Naive thymus-derived CD8-positive, alpha-beta T cell (primary cell): ENCODE measurements around the gene BTBD10. TPM values are rescaled to one million over a fixed set of nuclear protein-coding genes. Genes with fewer than 3 reads are reported as not detected.

Experiments
- ATAC-seq, 2 donors: fragments of 150-1000 bp; cut with Tn5 transposase in 1 of 2; sonication (Bioruptor Pico), chemical (Tn5 transposase) in 1 of 2; 1 replicate in 1 of 2; 2 replicates in 1 of 2; pipeline ENCODE4 v1.10.0; 2021; ENCODE audit warnings: mild to moderate bottlenecking in 2 of 2, moderate library complexity in 2 of 2
- POLR2A ChIA-PET: fragments of 350-600 bp; sonication (Branson Sonifier 250); formaldehyde crosslinking; loops from one replicate; lab custom pipeline; 2021; ENCODE audit warnings: antibody characterized with exemption; lab: Charles Lee
- DNase-seq, 10 donors: peaks; one replicate each; pipeline versions ENCODE4 v3.0.0 to v3.0.0-alpha.2; 2020 to 2022
- H3K27ac Mint-ChIP-seq, 10 donors: one replicate each; pipeline ENCODE4 v1.8.0; 2020 to 2022; ENCODE audit warnings: mild to moderate bottlenecking in 10 of 10, mixed read lengths in 10 of 10, moderate library complexity in 4 of 10, inconsistent platforms in 1 of 10
- H3K27me3 Mint-ChIP-seq, 5 donors: one replicate each; pipeline ENCODE4 v1.8.0; 2021 to 2022; ENCODE audit warnings: mixed read lengths in 5 of 5
- H3K36me3 Mint-ChIP-seq, 3 donors: one replicate each; pipeline ENCODE4 v1.8.0; 2020 to 2022; ENCODE audit warnings: mixed read lengths in 3 of 3, mild to moderate bottlenecking in 2 of 3, inconsistent platforms in 1 of 3
- H3K4me1 Mint-ChIP-seq, 4 donors: one replicate each; pipeline ENCODE4 v1.8.0; 2021 to 2022; ENCODE audit warnings: mixed read lengths in 4 of 4
- H3K4me3 Mint-ChIP-seq, 10 donors: one replicate each; pipeline ENCODE4 v1.8.0; 2020 to 2022; ENCODE audit warnings: mild to moderate bottlenecking in 10 of 10, mixed read lengths in 10 of 10, moderate library complexity in 6 of 10, inconsistent platforms in 1 of 10
- H3K9me3 Mint-ChIP-seq, 9 donors: one replicate each; pipeline ENCODE4 v1.8.0; 2020 to 2022; ENCODE audit warnings: mixed read lengths in 9 of 9, mild to moderate bottlenecking in 3 of 9, inconsistent platforms in 1 of 9, moderate library complexity in 1 of 9
- polyA plus RNA-seq, 3 donors: library from polyadenylated mRNA; unstranded; fragments of 300-500 nt; fragmentation: Illumina TruSeq; gene quantifications; one replicate each; pipeline ENCODE4 v1.2.3, GENCODE V29; 2021
- total RNA-seq, 8 experiments: library from RNA in 2 of 8; stranded (reverse) in 2 of 8; gene quantifications; one replicate each; pipeline ENCODE4 v1.2.3 and lab custom pipeline; 2021 to 2026

BTBD10 gene
- total and polyA plus RNA-seq, 5 experiments from 2014 or later, result 7.1 to 20.2 (median 9.4) TPM

DNA sequence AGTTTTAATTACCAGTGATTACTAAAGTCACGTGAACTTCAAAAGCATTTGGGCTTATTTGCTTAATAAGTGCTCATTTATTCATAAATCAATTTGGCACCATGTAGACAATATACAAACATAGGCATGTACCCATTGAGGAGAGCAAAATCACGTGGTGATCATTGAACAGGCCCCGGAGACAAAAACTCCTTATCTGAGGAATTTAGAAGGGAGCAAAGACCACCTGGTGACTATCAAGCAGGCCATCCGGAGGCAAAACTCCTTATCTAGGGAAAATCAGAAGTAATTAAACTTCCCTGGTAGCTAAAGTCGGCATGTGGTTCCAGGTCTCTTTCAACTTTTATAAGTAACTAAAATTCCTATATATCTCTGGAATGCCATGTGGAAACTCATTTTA is 5.7 kb upstream of the BTBD10 start:
- DNase-seq (no peak), ATAC-seq (no peak)
- Mint-ChIP-seq H3K27ac (no peak overlapping the region), H3K27me3 (peaks cover 9 to 21% (median 12%) of the 10 kb centered on the region in 5 donors), H3K36me3 (no peaks in the 10 kb centered on the region), H3K9me3 (no peaks in the 10 kb centered on the region), H3K4me3 (no peak overlapping the region), H3K4me1 (peaks cover 3 to 8% (median 5%) of the 10 kb centered on the region in 4 donors)
- POLR2A ChIA-PET, result no interaction called here

DNA sequence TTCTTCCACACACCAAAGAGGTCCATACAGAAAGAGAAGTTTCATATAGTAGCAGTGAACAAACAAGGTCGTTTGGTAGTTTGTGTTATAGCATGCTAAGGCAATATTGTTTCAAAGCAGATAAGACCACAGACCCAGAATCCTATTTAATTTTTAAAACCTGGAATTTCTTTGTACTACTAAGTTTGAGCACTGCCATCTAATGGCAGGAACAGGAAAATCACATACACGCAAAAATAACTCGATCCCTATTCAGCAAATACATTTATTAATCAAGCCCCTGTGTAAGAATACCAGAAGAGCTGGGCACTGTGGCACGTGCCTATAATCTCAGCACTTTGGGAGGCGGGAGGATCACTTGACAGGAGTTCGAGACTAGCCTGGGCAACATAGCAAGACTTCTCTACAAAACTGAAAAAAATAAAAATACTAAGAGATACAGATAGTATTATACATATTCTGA is 2.9 kb upstream of the BTBD10 start:
- ATAC-seq (no peak), DNase-seq (peak in 2 of 10 donors; percentile 19 to 22)
- peaks cover 15 to 32% (median 26%) of the 10 kb centered on the region in 4 donors for H3K4me1 Mint-ChIP-seq
- peaks cover 5 to 21% (median 11%) of the 10 kb centered on the region in 5 donors for H3K27me3 Mint-ChIP-seq
- H3K4me3 Mint-ChIP-seq, result peak overlapping the region in 1 of 10 donors; percentile 48
- no peaks in the 10 kb centered on the region for H3K9me3 Mint-ChIP-seq
- POLR2A ChIA-PET, result no interaction called here
- H3K36me3 Mint-ChIP-seq, result no peaks in the 10 kb centered on the region
- H3K27ac Mint-ChIP-seq, result peak overlapping the region in 1 of 10 donors; percentile 10

DNA sequence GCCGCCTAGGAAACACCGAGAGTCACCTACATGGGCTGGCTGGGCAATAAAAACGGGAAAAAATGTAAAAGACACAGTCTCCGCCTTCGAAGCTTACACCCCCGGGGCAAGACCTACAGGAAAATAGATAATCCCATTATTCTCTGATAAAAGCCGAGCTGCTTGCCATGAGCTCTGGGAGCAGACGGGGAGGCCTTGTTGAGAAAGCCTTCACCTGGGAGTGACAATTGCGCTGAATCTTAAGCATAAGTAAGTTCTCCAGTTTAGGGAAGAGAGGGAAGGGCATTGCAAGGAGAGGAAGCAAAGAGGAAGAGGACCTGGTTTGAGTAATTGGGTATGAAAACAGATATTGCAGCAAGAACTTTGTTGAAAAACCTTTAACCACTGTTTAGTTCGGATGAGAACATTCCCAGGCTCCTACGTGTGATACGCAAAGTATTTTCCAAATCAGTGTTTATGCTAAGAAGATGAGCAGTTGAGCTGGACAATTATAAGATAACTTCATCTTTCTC is 813 bp upstream of the BTBD10 start:
- H3K36me3 Mint-ChIP-seq, result peaks cover 0 to 9% (median 8%) of the 10 kb centered on the region in 3 donors
- no peak for DNase-seq
- H3K4me3 Mint-ChIP-seq, result peak overlapping the region; percentile 97 to 100 (median 98)
- POLR2A ChIA-PET, result interaction anchor here (0.6 to 2.2 kb wide), 8 partner anchors 9 to 1622 kb away, joined by 3 to 8 read pairs (median 5); partner anchors contain the start of genes FAR1 and USP47
- peaks cover 0 to 1% (median 0%) of the 10 kb centered on the region in 5 donors for H3K27me3 Mint-ChIP-seq
- H3K27ac Mint-ChIP-seq, result peak overlapping the region; percentile 94 to 100 (median 98)
- ATAC-seq, result no peak
- peaks cover 20 to 46% (median 41%) of the 10 kb centered on the region in 4 donors for H3K4me1 Mint-ChIP-seq
- H3K9me3 Mint-ChIP-seq, result no peaks in the 10 kb centered on the region

DNA sequence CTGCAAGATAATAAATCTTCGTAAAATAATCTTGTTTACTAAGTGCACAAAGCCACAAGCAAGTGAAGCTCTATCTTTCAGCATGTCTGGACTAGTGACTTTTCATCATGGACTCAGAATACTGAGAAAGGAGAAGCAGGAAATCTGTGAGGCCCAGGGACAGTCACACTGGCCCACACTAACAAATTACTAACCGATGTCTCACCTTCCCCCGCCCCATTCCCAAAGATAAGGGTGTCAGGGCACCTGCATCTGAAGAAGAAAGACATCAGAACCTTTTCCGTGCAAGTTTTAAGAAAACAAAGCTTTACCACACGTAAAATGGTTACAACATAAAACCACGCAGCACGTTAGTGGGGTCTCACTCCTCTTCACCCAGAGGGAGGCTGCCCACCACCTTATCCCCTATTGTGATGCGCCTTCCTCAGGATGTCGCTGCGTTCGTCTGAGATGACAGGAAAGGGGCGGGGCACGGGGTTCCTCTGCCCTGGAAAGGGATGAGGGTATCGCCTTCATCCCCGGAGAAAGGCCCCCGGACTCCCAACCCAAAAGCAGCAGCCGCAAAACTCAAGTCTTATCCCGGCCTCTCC is 616 bp downstream of the BTBD10 start:
- Mint-ChIP-seq H3K9me3 (no peaks in the 10 kb centered on the region), H3K27ac (peak overlapping the region; percentile 94 to 100 (median 98)), H3K36me3 (peaks cover 0 to 9% (median 8%) of the 10 kb centered on the region in 3 donors), H3K4me1 (peaks cover 20 to 56% (median 43%) of the 10 kb centered on the region in 4 donors), H3K27me3 (no peaks in the 10 kb centered on the region), H3K4me3 (peak overlapping the region; percentile 97 to 100 (median 98))
- POLR2A ChIA-PET, result interaction anchor here (0.6 to 2.2 kb wide), 11 partner anchors 10 to 1620 kb away, joined by 3 to 8 read pairs (median 3); partner anchors contain the start of genes FAR1 and USP47
- peak in 9 of 10 donors; percentile 32 to 73 (median 49) for DNase-seq
- ATAC-seq, result peak; percentile 39

DNA sequence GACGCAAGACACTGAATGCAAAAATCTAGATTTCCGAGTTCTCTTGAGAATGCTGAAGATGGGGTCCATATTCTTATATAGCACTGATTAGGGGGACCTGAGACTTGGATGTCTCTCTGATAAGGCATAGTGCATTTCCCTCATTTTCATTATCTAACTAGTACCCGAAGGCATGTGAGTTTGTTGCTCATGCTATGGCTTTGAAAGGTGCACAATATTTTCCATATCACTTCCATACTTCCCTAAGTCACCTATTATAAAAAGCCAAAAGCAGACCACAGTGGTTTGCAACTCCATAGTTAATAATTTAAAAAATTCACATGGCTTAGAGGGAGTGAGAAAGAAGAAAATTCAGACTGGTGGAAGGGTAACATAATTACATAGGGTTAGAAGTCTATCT is 1.7 kb downstream of the BTBD10 start:
- POLR2A ChIA-PET, result no interaction called here
- H3K4me1 Mint-ChIP-seq, result peaks cover 21 to 63% (median 47%) of the 10 kb centered on the region in 4 donors
- no peaks in the 10 kb centered on the region for H3K27me3 Mint-ChIP-seq
- no peaks in the 10 kb centered on the region for H3K9me3 Mint-ChIP-seq
- peak overlapping the region; percentile 22 to 100 (median 98) for H3K4me3 Mint-ChIP-seq
- H3K27ac Mint-ChIP-seq, result peak overlapping the region in 4 of 10 donors; percentile 52 to 99 (median 87)
- ATAC-seq (no peak), DNase-seq (no peak)
- H3K36me3 Mint-ChIP-seq, result peaks cover 0 to 9% (median 8%) of the 10 kb centered on the region in 3 donors

DNA sequence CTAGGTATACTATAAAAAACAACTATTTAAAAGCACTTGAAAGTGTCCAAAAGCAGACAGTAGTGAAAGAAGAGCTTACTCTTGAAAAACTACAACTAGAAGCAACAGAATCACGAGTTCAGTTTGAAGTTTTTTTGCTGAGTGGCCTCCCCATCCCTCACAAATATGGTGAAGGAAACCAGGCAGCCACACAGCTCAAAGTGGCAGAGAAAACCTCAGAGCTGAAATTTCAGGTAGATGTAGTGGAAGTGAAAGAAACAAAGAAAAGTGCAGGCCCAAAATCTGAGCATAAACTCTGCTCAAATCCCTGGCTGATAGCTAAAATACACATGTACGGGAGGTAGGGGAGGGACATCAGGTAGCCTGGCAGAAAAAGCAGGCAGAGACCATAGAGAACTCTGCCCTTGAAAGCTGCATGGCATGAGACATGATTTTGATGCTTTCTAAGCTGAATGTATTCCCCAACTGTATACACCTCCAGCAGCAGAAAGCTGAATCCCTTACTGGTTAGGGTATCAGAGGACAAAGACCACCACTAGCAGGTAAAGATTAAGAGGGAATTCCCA is 12.1 kb downstream of the BTBD10 start:
- ATAC-seq (peak; percentile 33 to 60), DNase-seq (peak in 2 of 10 donors; percentile 8 to 39)
- no peaks in the 10 kb centered on the region for H3K27me3 Mint-ChIP-seq
- H3K4me1 Mint-ChIP-seq, result peaks cover 25 to 64% (median 60%) of the 10 kb centered on the region in 4 donors
- POLR2A ChIA-PET, result no interaction called here
- H3K36me3 Mint-ChIP-seq, result peaks cover 4 to 31% (median 11%) of the 10 kb centered on the region in 3 donors
- peak overlapping the region in 9 of 10 donors; percentile 20 to 79 (median 69) for H3K27ac Mint-ChIP-seq
- peaks cover 0 to 19% (median 5%) of the 10 kb centered on the region in 9 donors for H3K9me3 Mint-ChIP-seq
- peak overlapping the region in 7 of 10 donors; percentile 2 to 64 (median 37) for H3K4me3 Mint-ChIP-seq

DNA sequence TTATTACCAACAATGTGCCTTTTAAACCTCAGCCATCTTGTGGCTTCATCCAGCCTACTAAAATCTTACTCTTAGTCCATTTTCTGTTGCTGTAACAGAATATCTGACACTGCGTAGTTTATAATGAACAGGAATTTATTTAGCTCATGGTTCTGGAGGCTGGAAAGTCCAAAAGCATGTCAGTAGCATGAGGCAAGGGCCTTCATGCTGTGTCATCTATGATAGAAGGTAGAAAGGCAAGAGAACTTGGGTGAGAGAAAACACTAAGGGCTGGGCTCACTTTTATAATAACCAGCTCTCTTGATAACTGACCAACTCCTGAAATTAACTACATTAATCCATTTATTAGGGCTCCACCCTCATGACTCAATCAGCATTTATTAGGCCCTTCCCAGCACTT is 13.5 kb downstream of the BTBD10 start:
- DNase-seq (no peak), ATAC-seq (no peak)
- peaks cover 25 to 68% (median 63%) of the 10 kb centered on the region in 4 donors for H3K4me1 Mint-ChIP-seq
- no peak overlapping the region for H3K27ac Mint-ChIP-seq
- POLR2A ChIA-PET, result no interaction called here
- no peak overlapping the region for H3K4me3 Mint-ChIP-seq
- H3K9me3 Mint-ChIP-seq, result peaks cover 0 to 19% (median 5%) of the 10 kb centered on the region in 9 donors
- H3K36me3 Mint-ChIP-seq, result peaks cover 4 to 31% (median 11%) of the 10 kb centered on the region in 3 donors
- no peaks in the 10 kb centered on the region for H3K27me3 Mint-ChIP-seq

DNA sequence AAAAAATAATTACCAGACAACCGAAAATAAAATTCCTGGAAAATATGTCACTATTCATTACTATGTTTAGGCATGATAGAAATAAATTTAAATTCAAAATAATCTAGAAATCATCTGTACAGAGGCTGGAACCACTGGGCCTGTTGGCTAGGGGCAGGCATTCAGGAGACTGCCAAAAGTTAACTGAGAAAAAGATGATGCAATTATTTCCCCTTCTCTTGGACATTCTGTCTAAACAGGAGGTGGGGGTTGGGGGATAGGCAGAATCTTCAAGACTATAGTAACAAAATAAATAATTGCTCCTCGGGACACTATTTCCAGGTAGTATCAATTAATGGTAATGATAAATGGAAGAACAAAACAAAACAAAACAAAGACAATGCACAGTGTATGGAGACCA is 14.1 kb downstream of the BTBD10 start:
- no peak overlapping the region for H3K4me3 Mint-ChIP-seq
- POLR2A ChIA-PET, result interaction anchor here (0.6 kb wide), 1 partner anchor 13 kb away, joined by 3 read pairs; no protein-coding TSS in a partner anchor
- peak overlapping the region in 1 of 10 donors; percentile 0 for H3K27ac Mint-ChIP-seq
- ATAC-seq (no peak), DNase-seq (no peak)
- H3K27me3 Mint-ChIP-seq, result no peaks in the 10 kb centered on the region
- peaks cover 25 to 68% (median 62%) of the 10 kb centered on the region in 4 donors for H3K4me1 Mint-ChIP-seq
- H3K36me3 Mint-ChIP-seq, result peaks cover 4 to 32% (median 11%) of the 10 kb centered on the region in 3 donors
- peaks cover 0 to 19% (median 5%) of the 10 kb centered on the region in 9 donors for H3K9me3 Mint-ChIP-seq

DNA sequence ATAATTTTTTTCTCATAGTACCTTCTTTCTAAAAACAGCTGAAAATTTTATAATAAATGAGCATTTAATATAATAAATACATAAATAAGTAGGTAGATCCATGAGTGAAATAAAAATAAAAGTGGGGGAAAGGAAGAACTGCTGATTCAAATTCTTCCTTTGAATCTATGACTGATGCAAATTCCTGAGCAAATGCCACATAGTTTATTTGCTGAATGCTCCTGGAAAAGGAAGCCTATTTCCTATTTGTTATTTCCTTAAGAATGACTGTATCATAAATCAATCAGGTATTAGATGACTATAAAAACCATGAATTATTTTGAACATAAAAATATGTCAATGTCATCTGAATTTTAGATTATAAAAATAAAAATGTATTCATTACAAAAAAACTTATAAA is 16.6 kb downstream of the BTBD10 start:
- H3K4me3 Mint-ChIP-seq, result no peak overlapping the region
- no peak overlapping the region for H3K27ac Mint-ChIP-seq
- H3K4me1 Mint-ChIP-seq, result peaks cover 24 to 72% (median 63%) of the 10 kb centered on the region in 4 donors
- POLR2A ChIA-PET, result no interaction called here
- ATAC-seq (no peak), DNase-seq (no peak)
- peaks cover 0 to 19% (median 12%) of the 10 kb centered on the region in 3 donors for H3K36me3 Mint-ChIP-seq
- peaks cover 0 to 12% (median 2%) of the 10 kb centered on the region in 9 donors for H3K9me3 Mint-ChIP-seq
- H3K27me3 Mint-ChIP-seq, result no peaks in the 10 kb centered on the region

DNA sequence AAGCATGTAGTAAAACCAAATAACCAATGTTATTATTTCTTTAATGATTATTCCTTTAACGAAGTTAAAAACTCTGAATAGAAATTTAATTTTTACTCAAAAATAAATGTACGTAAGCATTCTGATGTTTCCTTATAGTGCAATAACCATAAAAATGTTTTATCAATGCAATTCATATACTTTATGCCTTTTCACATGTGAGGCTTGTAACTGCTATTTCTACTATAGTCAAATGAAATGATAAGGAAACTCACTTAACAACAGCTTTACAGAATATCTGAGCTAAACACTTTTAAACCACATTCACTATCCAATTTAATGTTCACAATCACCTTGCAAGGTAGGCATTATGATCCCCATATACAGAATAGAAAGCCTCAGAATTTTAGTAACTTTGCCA is 17.4 kb downstream of the BTBD10 start:
- Mint-ChIP-seq H3K27ac (no peak overlapping the region), H3K9me3 (peaks cover 0 to 8% (median 0%) of the 10 kb centered on the region in 9 donors), H3K27me3 (no peaks in the 10 kb centered on the region), H3K36me3 (peaks cover 0 to 11% (median 10%) of the 10 kb centered on the region in 3 donors), H3K4me3 (no peak overlapping the region), H3K4me1 (peaks cover 20 to 66% (median 57%) of the 10 kb centered on the region in 4 donors)
- no peak for ATAC-seq
- DNase-seq, result no peak
- POLR2A ChIA-PET, result no interaction called here

DNA sequence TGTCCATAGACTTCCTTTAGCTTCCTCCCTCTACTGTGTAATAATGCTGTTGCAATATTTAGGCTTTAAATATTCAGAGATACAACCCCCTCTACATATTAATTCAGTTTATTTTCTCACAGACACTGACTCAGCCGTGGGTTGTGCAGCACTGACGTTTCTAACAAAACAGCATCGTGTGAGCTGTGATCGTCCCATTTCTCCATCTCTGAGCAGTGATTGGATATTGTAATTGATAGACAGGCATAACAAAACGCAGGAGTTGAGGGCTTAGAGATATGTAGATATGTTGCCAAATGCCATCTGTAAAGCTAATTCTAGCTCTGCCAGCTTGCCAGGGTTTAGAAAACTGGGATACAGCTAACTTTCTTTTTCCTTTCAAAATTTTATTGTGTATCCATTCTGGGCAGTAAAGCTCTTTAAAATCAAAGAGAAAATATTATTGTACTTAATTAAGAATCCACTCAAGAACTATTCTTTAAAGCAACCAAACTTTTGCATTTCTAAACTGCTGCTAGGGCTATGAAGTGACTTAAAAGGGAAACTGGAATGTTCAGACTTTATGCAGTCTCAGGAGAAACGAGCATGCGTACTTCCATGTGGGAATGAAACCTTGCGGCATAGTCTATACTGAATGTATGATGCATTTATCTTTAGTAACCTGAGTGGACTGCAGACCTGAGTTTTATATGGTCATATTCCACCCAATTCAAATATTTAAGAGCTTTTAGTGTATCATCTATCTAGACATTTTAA is 22.7 kb downstream of the BTBD10 start:
- POLR2A ChIA-PET, result no interaction called here
- Mint-ChIP-seq H3K27ac (peak overlapping the region in 3 of 10 donors; percentile 12 to 54 (median 15)), H3K4me3 (no peak overlapping the region), H3K9me3 (peaks cover 0 to 4% (median 0%) of the 10 kb centered on the region in 9 donors), H3K36me3 (peaks cover 5 to 18% (median 17%) of the 10 kb centered on the region in 3 donors), H3K4me1 (peaks cover 8 to 50% (median 43%) of the 10 kb centered on the region in 4 donors), H3K27me3 (no peaks in the 10 kb centered on the region)
- DNase-seq, result no peak
- no peak for ATAC-seq

DNA sequence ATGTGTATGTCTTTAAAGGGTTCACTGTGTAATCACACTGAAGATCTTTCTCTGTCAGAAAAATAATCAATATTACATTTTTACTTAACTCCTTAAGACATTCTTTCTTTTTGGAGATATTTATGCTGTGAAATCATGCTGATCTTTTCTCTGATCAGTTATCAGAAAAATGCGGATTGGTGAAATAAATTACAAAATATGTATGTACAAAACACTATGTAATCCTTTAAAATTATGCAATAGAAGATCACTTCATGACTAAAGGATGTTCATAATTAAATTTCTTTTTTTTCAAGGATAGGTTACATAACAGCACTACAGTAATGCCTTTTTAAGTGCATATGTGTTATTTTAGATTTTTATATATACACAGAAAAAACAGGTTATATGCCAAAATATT is 24.7 kb downstream of the BTBD10 start:
- H3K27me3 Mint-ChIP-seq, result no peaks in the 10 kb centered on the region
- no peak overlapping the region for H3K27ac Mint-ChIP-seq
- ATAC-seq (no peak), DNase-seq (no peak)
- no peak overlapping the region for H3K4me3 Mint-ChIP-seq
- peaks cover 16 to 54% (median 45%) of the 10 kb centered on the region in 4 donors for H3K4me1 Mint-ChIP-seq
- POLR2A ChIA-PET, result no interaction called here
- H3K36me3 Mint-ChIP-seq, result peaks cover 9 to 16% (median 14%) of the 10 kb centered on the region in 3 donors
- peaks cover 0 to 4% (median 0%) of the 10 kb centered on the region in 9 donors for H3K9me3 Mint-ChIP-seq
